GM23338 (cell line): ENCODE results near the gene TMPRSS6.

ENCODE experiments used
- CREB1 ChIP-seq: fragments of 250-450 bp; sonication (Bioruptor Pico); IDR thresholded peaks from 2 replicates; pipeline ENCODE4 v1.5.0; 2020; ENCODE audit warnings: low read depth, mild to moderate bottlenecking, moderate library complexity
- CTCF ChIP-seq, 2 experiments: fragments of 200-600 bp in 1 of 2; sonication (generic) in 1 of 2; conservative IDR thresholded peaks; 2 replicates each; pipeline versions ENCODE4 v1.5.1 to v1.6.1; 2016 to 2017; ENCODE audit warnings: antibody characterized with exemption in 2 of 2, low read depth in 2 of 2, mild to moderate bottlenecking in 2 of 2, moderate library complexity in 1 of 2
- EZH2 ChIP-seq: fragments of 200-600 bp; sonication (generic); IDR thresholded peaks from one replicate; pipeline ENCODE4 v1.8.0; 2017; ENCODE audit warnings: antibody characterized with exemption, mild to moderate bottlenecking, low read depth; ENCODE audit not compliant: unreplicated experiment
- EZH2phosphoT487 ChIP-seq: fragments of 200-600 bp; sonication (generic); IDR thresholded peaks from one replicate; pipeline ENCODE4 v1.8.1; 2018; ENCODE audit warnings: antibody characterized with exemption; ENCODE audit not compliant: unreplicated experiment
- JUNB ChIP-seq: IDR thresholded peaks from one replicate; pipeline ENCODE4 v1.6.1; 2016; ENCODE audit warnings: antibody characterized with exemption; ENCODE audit not compliant: unreplicated experiment
- NANOG ChIP-seq: IDR thresholded peaks from 2 replicates; pipeline ENCODE4 v1.6.1; 2016; ENCODE audit warnings: antibody characterized with exemption, borderline replicate concordance
- POLR2AphosphoS5 ChIP-seq: IDR thresholded peaks from 2 replicates; pipeline ENCODE4 v1.6.1; 2016; ENCODE audit warnings: antibody characterized with exemption, low read depth
- STAT1 ChIP-seq: IDR thresholded peaks from one replicate; pipeline ENCODE4 v1.6.1; 2016; ENCODE audit warnings: antibody characterized with exemption; ENCODE audit not compliant: unreplicated experiment
- ZNF114 ChIP-seq: fragments of 250-450 bp; sonication (Bioruptor Pico); IDR thresholded peaks from 2 replicates; pipeline ENCODE4 v1.5.0; 2020; ENCODE audit warnings: mild to moderate bottlenecking, moderate library complexity
- ZNF331 ChIP-seq: fragments of 250-450 bp; sonication (Bioruptor Pico); IDR thresholded peaks from 2 replicates; pipeline ENCODE4 v1.5.0; 2020; ENCODE audit warnings: low read depth, mild to moderate bottlenecking, moderate library complexity
- TF ChIP-seq, protein P1 (sequence below): IDR thresholded peaks from 2 replicates; pipeline ENCODE4 v1.6.1; 2016; ENCODE audit warnings: antibody characterized with exemption
- TF ChIP-seq, protein P2 (sequence below): IDR thresholded peaks from one replicate; pipeline ENCODE4 v1.6.1; 2018; ENCODE audit warnings: antibody characterized with exemption; ENCODE audit not compliant: unreplicated experiment
- TF ChIP-seq, protein P3 (sequence below): fragments of 250-450 bp; sonication (Bioruptor Pico); IDR thresholded peaks from 2 replicates; pipeline ENCODE4 v1.5.0; 2020; ENCODE audit warnings: mild to moderate bottlenecking, moderate library complexity

- TF ChIP-seq EZH2phosphoT487 (no peak), CTCF (conservative IDR thresholded peaks at IDR 0.05; ENCODE audit: low read depth in 2 of 2) (no peak), POLR2AphosphoS5 (no peak), EZH2 (no peak), ZNF114 (CRISPR knock-in tag) (no peak), ZNF331 (no peak), JUNB (no peak), CREB1 (CRISPR knock-in tag) (no peak), STAT1 (no peak), NANOG (no peak)
- TF ChIP-seq, protein P1, sequence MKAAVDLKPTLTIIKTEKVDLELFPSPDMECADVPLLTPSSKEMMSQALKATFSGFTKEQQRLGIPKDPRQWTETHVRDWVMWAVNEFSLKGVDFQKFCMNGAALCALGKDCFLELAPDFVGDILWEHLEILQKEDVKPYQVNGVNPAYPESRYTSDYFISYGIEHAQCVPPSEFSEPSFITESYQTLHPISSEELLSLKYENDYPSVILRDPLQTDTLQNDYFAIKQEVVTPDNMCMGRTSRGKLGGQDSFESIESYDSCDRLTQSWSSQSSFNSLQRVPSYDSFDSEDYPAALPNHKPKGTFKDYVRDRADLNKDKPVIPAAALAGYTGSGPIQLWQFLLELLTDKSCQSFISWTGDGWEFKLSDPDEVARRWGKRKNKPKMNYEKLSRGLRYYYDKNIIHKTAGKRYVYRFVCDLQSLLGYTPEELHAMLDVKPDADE = no peak
- TF ChIP-seq, protein P2, sequence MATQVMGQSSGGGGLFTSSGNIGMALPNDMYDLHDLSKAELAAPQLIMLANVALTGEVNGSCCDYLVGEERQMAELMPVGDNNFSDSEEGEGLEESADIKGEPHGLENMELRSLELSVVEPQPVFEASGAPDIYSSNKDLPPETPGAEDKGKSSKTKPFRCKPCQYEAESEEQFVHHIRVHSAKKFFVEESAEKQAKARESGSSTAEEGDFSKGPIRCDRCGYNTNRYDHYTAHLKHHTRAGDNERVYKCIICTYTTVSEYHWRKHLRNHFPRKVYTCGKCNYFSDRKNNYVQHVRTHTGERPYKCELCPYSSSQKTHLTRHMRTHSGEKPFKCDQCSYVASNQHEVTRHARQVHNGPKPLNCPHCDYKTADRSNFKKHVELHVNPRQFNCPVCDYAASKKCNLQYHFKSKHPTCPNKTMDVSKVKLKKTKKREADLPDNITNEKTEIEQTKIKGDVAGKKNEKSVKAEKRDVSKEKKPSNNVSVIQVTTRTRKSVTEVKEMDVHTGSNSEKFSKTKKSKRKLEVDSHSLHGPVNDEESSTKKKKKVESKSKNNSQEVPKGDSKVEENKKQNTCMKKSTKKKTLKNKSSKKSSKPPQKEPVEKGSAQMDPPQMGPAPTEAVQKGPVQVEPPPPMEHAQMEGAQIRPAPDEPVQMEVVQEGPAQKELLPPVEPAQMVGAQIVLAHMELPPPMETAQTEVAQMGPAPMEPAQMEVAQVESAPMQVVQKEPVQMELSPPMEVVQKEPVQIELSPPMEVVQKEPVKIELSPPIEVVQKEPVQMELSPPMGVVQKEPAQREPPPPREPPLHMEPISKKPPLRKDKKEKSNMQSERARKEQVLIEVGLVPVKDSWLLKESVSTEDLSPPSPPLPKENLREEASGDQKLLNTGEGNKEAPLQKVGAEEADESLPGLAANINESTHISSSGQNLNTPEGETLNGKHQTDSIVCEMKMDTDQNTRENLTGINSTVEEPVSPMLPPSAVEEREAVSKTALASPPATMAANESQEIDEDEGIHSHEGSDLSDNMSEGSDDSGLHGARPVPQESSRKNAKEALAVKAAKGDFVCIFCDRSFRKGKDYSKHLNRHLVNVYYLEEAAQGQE = no peak
- TF ChIP-seq, protein P3, sequence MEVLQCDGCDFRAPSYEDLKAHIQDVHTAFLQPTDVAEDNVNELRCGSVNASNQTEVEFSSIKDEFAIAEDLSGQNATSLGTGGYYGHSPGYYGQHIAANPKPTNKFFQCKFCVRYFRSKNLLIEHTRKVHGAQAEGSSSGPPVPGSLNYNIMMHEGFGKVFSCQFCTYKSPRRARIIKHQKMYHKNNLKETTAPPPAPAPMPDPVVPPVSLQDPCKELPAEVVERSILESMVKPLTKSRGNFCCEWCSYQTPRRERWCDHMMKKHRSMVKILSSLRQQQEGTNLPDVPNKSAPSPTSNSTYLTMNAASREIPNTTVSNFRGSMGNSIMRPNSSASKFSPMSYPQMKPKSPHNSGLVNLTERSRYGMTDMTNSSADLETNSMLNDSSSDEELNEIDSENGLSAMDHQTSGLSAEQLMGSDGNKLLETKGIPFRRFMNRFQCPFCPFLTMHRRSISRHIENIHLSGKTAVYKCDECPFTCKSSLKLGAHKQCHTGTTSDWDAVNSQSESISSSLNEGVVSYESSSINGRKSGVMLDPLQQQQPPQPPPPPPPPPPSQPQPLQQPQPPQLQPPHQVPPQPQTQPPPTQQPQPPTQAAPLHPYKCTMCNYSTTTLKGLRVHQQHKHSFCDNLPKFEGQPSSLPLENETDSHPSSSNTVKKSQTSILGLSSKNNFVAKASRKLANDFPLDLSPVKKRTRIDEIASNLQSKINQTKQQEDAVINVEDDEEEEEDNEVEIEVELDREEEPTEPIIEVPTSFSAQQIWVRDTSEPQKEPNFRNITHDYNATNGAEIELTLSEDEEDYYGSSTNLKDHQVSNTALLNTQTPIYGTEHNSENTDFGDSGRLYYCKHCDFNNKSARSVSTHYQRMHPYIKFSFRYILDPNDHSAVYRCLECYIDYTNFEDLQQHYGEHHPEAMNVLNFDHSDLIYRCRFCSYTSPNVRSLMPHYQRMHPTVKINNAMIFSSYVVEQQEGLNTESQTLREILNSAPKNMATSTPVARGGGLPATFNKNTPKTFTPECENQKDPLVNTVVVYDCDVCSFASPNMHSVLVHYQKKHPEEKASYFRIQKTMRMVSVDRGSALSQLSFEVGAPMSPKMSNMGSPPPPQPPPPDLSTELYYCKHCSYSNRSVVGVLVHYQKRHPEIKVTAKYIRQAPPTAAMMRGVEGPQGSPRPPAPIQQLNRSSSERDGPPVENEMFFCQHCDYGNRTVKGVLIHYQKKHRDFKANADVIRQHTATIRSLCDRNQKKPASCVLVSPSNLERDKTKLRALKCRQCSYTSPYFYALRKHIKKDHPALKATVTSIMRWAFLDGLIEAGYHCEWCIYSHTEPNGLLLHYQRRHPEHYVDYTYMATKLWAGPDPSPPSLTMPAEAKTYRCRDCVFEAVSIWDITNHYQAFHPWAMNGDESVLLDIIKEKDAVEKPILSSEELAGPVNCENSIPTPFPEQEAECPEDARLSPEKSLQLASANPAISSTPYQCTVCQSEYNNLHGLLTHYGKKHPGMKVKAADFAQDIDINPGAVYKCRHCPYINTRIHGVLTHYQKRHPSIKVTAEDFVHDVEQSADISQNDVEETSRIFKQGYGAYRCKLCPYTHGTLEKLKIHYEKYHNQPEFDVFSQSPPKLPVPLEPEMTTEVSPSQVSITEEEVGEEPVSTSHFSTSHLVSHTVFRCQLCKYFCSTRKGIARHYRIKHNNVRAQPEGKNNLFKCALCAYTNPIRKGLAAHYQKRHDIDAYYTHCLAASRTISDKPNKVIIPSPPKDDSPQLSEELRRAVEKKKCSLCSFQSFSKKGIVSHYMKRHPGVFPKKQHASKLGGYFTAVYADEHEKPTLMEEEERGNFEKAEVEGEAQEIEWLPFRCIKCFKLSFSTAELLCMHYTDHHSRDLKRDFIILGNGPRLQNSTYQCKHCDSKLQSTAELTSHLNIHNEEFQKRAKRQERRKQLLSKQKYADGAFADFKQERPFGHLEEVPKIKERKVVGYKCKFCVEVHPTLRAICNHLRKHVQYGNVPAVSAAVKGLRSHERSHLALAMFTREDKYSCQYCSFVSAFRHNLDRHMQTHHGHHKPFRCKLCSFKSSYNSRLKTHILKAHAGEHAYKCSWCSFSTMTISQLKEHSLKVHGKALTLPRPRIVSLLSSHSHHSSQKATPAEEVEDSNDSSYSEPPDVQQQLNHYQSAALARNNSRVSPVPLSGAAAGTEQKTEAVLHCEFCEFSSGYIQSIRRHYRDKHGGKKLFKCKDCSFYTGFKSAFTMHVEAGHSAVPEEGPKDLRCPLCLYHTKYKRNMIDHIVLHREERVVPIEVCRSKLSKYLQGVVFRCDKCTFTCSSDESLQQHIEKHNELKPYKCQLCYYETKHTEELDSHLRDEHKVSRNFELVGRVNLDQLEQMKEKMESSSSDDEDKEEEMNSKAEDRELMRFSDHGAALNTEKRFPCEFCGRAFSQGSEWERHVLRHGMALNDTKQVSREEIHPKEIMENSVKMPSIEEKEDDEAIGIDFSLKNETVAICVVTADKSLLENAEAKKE = no peak
These were observed 62.9 kb downstream of the TMPRSS6 start for GRCh38 chr22:37046589-37046988.
